K562 (cell line): ENCODE data around the gene DGKB. TPM values are rescaled to one million over a fixed set of nuclear protein-coding genes. Genes with fewer than 3 reads are reported as not detected.
A peak's percentile ranks its signal among the peaks of the same experiment; 100 is the strongest.

Source experiments
- ATAC-seq: fragments of 200-7000 bp; cut with Tn5 transposase; 3 replicates; pipeline ENCODE4 v1.9.1; 2020; ENCODE audit warnings: moderate library complexity
- BruUV-seq: library from RNA; stranded (reverse); fragments of 400-500 nt; replicated peaks from 2 replicates; lab custom pipeline; 2021; lab: Mats Ljungman, UMichigan
- CTCF ChIA-PET: fragments of 300-600 bp; formaldehyde crosslinking; extraction: SDS; loops from one replicate; lab custom pipeline; 2021; ENCODE audit warnings: low intra/inter-chr PET ratio; lab: Yijun Ruan, JAX
- POLR2A ChIA-PET: fragments of 300-600, 350-650 bp; sonication (Branson Sonifier 250); formaldehyde crosslinking; extraction: SDS; loops from one replicate; lab custom pipeline; 2021; ENCODE audit warnings: antibody characterized with exemption, inconsistent platforms; lab: Yijun Ruan, JAX
- DNase-seq, 4 experiments: peaks; one replicate each; pipeline versions ENCODE4 v3.0.0 to v3.0.0-alpha.2; 2011 to 2018; ENCODE audit warnings: low spot score in 3 of 4, mixed read lengths in 3 of 4; ENCODE audit errors: extremely low read depth in 1 of 4
- FAIRE-seq: peaks from 2 replicates; lab custom pipeline; 2011; peaks lifted over from hg19 to GRCh38; lab: Jason Lieb, UNC
- H2AFZ ChIP-seq: 2 replicates; pipeline ENCODE4 v1.6.0; 2011; ENCODE audit warnings: low read depth, low read length, control low read depth, inconsistent platforms
- H3K27ac ChIP-seq: fragments of 200-600 bp; 3 replicates; pipeline ENCODE4 v1.8.0; 2011; ENCODE audit warnings: low read depth, mild to moderate bottlenecking, control low read depth, inconsistent platforms, low read length, moderate library complexity, mixed read lengths; ENCODE audit errors: extremely low read depth
- H3K27me3 ChIP-seq, 2 experiments: fragments of 300-600 bp in 1 of 2; 2 replicates in 1 of 2; 3 replicates in 1 of 2; pipeline versions ENCODE4 v1.6.0 to v1.8.0; 2011; ENCODE audit warnings: inconsistent platforms in 2 of 2, low read length in 2 of 2, mild to moderate bottlenecking in 1 of 2, mixed read lengths in 1 of 2, moderate library complexity in 1 of 2; ENCODE audit not compliant: control insufficient read depth in 2 of 2, insufficient read depth in 2 of 2
- H3K36me3 ChIP-seq: fragments of 300-600 bp; 3 replicates; pipeline ENCODE4 v1.8.0; 2011; ENCODE audit warnings: mild to moderate bottlenecking, low read length, inconsistent platforms; ENCODE audit not compliant: control insufficient read depth, insufficient read depth
- H3K4me1 ChIP-seq, 2 experiments: fragments of 200-600 bp in 1 of 2; replicated peaks in 1 of 2; 2 replicates in 1 of 2; 3 replicates in 1 of 2; pipeline versions ENCODE4 v1.5.1 to v1.8.0; 2011; ENCODE audit warnings: inconsistent platforms in 2 of 2, low read length in 2 of 2, mild to moderate bottlenecking in 1 of 2, mixed read lengths in 1 of 2, moderate library complexity in 1 of 2; ENCODE audit not compliant: control insufficient read depth in 2 of 2, insufficient read depth in 2 of 2
- H3K4me2 ChIP-seq: 2 replicates; pipeline ENCODE4 v1.6.1; 2011; ENCODE audit warnings: low read length, control low read depth, inconsistent platforms, mixed read lengths; ENCODE audit not compliant: insufficient read depth
- H3K4me3 ChIP-seq: fragments of 200-600 bp; sonication (generic), shearing (Covaris generic); 2 replicates; pipeline ENCODE4 v1.5.1; 2016; ENCODE audit warnings: control low read depth, inconsistent platforms
- H3K79me2 ChIP-seq: fragments of 200-600 bp; 3 replicates; pipeline ENCODE4 v1.8.0; 2011; ENCODE audit warnings: low read length, inconsistent platforms; ENCODE audit not compliant: control insufficient read depth, insufficient read depth
- H3K9ac ChIP-seq, 2 experiments: 2 replicates each; pipeline versions ENCODE4 v1.6.0 to v1.6.1; 2011; ENCODE audit warnings: low read depth in 2 of 2, low read length in 2 of 2, control low read depth in 1 of 2, inconsistent platforms in 1 of 2, mild to moderate bottlenecking in 1 of 2, mixed read lengths in 1 of 2; ENCODE audit not compliant: insufficient read depth in 1 of 2
- H3K9me1 ChIP-seq: one replicate; pipeline ENCODE4 v1.6.0; 2011; ENCODE audit warnings: inconsistent platforms, mild to moderate bottlenecking, low read length, moderate library complexity; ENCODE audit not compliant: control insufficient read depth, insufficient read depth
- H3K9me3 ChIP-seq: replicated peaks from 2 replicates; pipeline ENCODE4 v1.5.1; 2011; ENCODE audit warnings: low read depth, low read length, inconsistent platforms; ENCODE audit not compliant: control insufficient read depth, insufficient read depth
- H4K20me1 ChIP-seq: replicated peaks from 2 replicates; pipeline ENCODE4 v1.6.1; 2011; ENCODE audit warnings: low read length, inconsistent platforms, mixed read lengths; ENCODE audit not compliant: control insufficient read depth, insufficient read depth
- MAFF ChIP-seq: IDR thresholded peaks from 2 replicates; pipeline ENCODE4 v1.6.1; 2012; ENCODE audit warnings: low read length, improper control_type of control experiment
- MAFK ChIP-seq: IDR thresholded peaks from 2 replicates; pipeline ENCODE4 v1.6.1; 2011; ENCODE audit warnings: low read length, improper control_type of control experiment
- ZNF146 ChIP-seq: IDR thresholded peaks from one replicate; pipeline ENCODE4 v1.6.1; 2018; ENCODE audit warnings: missing compliant biosample characterization; ENCODE audit not compliant: unreplicated experiment
- ZNF311 ChIP-seq: fragments of 250-450 bp; sonication (Bioruptor Pico); IDR thresholded peaks from 2 replicates; pipeline ENCODE4 v1.4.0; 2020; ENCODE audit warnings: mild to moderate bottlenecking, moderate library complexity
- ZNF316 ChIP-seq: fragments of 450-650 bp; IDR thresholded peaks from 2 replicates; pipeline ENCODE4 v1.6.1; 2016
- ZNF589 ChIP-seq: fragments of 200-800 bp; sonication (Bioruptor generic); IDR thresholded peaks from 2 replicates; pipeline ENCODE4 v1.6.1; 2016; ENCODE audit warnings: low read depth, missing genetic modification characterization, missing compliant biosample characterization
- WGBS: fragments of 100-300 bp; shearing (Covaris generic); methylation state at CpG from one replicate; pipeline ENCODE4 v1.1.6; 2016; ENCODE audit warnings: low coverage, mixed read lengths; ENCODE audit not compliant: insufficient coverage; ENCODE audit errors: missing lambda C conversion rate; 5-methylcytosine and 5-hydroxymethylcytosine counted together
- in situ Hi-C: fragments of 300-500 bp; cut with MboI; formaldehyde crosslinking; loops from 4 replicates; pipeline ENCODE4 v1.15.0; 2018; ENCODE audit warnings: inconsistent platforms, mixed read lengths
- intact Hi-C: fragments of 100-400 bp; cut with micrococcal nuclease; formaldehyde crosslinking; loops from 2 replicates; pipeline ENCODE4 v1.14.2; 2022
- polyA plus RNA-seq, 8 experiments: library from polyadenylated mRNA; depleted of rRNA in 4 of 8; stranded (reverse) in 5 of 8; unstranded in 3 of 8; fragments of >200 nt; fragmentation: Nextera tagmentation in 2 of 8; fragmentation: Illumina TruSeq in 1 of 8; extraction: Ambion mirVana in 2 of 8; extraction: Trizol in 1 of 8; gene quantifications; 2 replicates each; pipeline versions ENCODE4 v1.2.1 to v1.2.3, GENCODE V29; 2011 to 2014; ENCODE audit warnings: inconsistent platforms in 1 of 8, missing spikeins in 1 of 8
- total RNA-seq, 7 experiments: library from RNA; depleted of rRNA in 6 of 7; stranded (reverse); fragments of >200 nt in 6 of 7; fragmentation: Illumina TruSeq in 2 of 7; extraction: Trizol in 2 of 7; gene quantifications; 2 replicates each; pipeline versions ENCODE4 v1.2.1 to v1.2.3, GENCODE V29; 2011 to 2021; ENCODE audit warnings: low replicate concordance in 1 of 7
- TF ChIP-seq, protein P1 (sequence below): fragments of 450-650 bp; formaldehyde crosslinking; IDR thresholded peaks from 2 replicates; pipeline ENCODE4 v1.4.0; 2022; ENCODE audit warnings: mild to moderate bottlenecking, moderate library complexity
- TF ChIP-seq, protein P2 (sequence below), 2 experiments: fragments of 450-650 bp; IDR thresholded peaks; 2 replicates each; pipeline ENCODE4 v1.6.1; 2016; ENCODE audit warnings: mild to moderate bottlenecking in 2 of 2, borderline replicate concordance in 1 of 2, low read depth in 1 of 2, moderate library complexity in 1 of 2

Gene DGKB
- total and polyA plus RNA-seq, 9 of the 15 experiments (the other 6 are each of a cell fraction or from before 2014, with no cell fraction given) = 0.01 TPM; not detected in 8

DNA sequence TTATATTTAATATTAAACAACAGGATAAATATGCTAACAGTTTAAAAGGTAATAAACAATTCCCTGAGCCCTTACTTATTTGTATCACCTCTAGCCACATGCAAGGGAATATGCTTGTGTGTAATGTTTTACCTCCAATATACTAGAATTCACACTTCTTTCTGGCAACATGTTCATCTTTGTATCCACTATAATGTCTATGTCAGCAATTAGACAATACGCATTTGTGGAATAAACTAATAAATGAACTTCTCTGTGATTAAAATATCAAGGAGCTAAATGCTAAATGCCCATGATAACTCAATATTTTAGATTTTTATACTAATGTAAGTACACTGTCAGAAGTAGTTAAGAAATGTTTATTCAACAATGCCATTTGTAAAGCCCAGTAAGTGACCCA, 350.5 kb downstream of the DGKB start:
- DNase-seq (no peak), ATAC-seq (no peak), FAIRE-seq (no peak)
- H3K9ac ChIP-seq = no peak overlapping the region
- BruUV-seq = no TSS peak
- H3K9me1 ChIP-seq = no peaks in the 10 kb centered on the region
- in situ Hi-C loops (no loop called here), intact Hi-C loops (no loop called here)
- no peak overlapping the region for H3K4me2 ChIP-seq
- H2AFZ ChIP-seq = no peak overlapping the region
- 0% methylated on average over 1 of the region's 1 CpG for WGBS
- H3K27me3 ChIP-seq = no peaks in the 10 kb centered on the region
- no peak overlapping the region for H3K27ac ChIP-seq
- POLR2A ChIA-PET = no interaction called here
- H3K4me3 ChIP-seq = no peak overlapping the region
- no peaks in the 10 kb centered on the region for H3K4me1 ChIP-seq
- peak; percentile 43; the same call in 1 of the 2 replicates for TF ChIP-seq MAFK
- 0 out of 2 replicates have a peak, but pooled peaks have one; percentile 41 for TF ChIP-seq ZNF316
- TF ChIP-seq, protein P1, sequence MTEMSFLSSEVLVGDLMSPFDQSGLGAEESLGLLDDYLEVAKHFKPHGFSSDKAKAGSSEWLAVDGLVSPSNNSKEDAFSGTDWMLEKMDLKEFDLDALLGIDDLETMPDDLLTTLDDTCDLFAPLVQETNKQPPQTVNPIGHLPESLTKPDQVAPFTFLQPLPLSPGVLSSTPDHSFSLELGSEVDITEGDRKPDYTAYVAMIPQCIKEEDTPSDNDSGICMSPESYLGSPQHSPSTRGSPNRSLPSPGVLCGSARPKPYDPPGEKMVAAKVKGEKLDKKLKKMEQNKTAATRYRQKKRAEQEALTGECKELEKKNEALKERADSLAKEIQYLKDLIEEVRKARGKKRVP = no peak
- peak; percentile 44 for TF ChIP-seq MAFF
- TF ChIP-seq ZNF589 = no peak
- CTCF ChIA-PET = no interaction called here
- H4K20me1 ChIP-seq = no peaks in the 10 kb centered on the region
- no peaks in the 10 kb centered on the region for H3K36me3 ChIP-seq
- no peaks in the 10 kb centered on the region for H3K9me3 ChIP-seq
- no peaks in the 10 kb centered on the region for H3K79me2 ChIP-seq

DNA sequence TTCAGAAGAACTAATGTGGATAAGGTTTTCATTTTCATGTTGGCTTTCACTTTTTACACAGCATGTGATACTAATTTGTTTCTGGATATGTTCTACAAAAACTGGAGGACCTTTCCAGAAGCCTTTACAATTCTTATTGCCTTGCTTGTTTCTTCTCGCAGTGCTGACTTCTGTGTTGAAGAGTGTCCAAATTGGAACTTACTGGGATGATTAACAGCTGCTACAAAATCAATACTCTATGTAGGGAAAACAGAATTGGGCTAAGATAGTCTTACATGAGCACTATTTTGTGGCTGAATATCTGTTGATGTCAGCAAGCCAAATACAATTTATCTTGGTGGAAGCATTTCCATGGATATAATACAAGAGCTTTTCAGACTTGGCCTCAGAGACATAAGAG, 351.2 kb downstream of the DGKB start:
- no peaks in the 10 kb centered on the region for H3K27me3 ChIP-seq
- intact Hi-C loops (no loop called here), in situ Hi-C loops (no loop called here)
- no peak overlapping the region for H3K4me2 ChIP-seq
- no peak for FAIRE-seq
- 0% methylated on average over 1 of the region's 1 CpG for WGBS
- H3K9ac ChIP-seq = no peak overlapping the region
- H3K79me2 ChIP-seq = no peaks in the 10 kb centered on the region
- H3K36me3 ChIP-seq = no peaks in the 10 kb centered on the region
- no peaks in the 10 kb centered on the region for H4K20me1 ChIP-seq
- H3K27ac ChIP-seq = no peak overlapping the region
- ChIA-PET POLR2A (no interaction called here), CTCF (no interaction called here)
- no peaks in the 10 kb centered on the region for H3K4me1 ChIP-seq
- H3K9me1 ChIP-seq = no peaks in the 10 kb centered on the region
- no peak overlapping the region for H2AFZ ChIP-seq
- no peak for DNase-seq
- no peak overlapping the region for H3K4me3 ChIP-seq
- BruUV-seq = no TSS peak
- no peak for ATAC-seq
- no peaks in the 10 kb centered on the region for H3K9me3 ChIP-seq
- TF ChIP-seq ZNF311 (CRISPR knock-in tag) (no peak), ZNF146 (CRISPR knock-in tag) (no peak)
- TF ChIP-seq, protein P2, sequence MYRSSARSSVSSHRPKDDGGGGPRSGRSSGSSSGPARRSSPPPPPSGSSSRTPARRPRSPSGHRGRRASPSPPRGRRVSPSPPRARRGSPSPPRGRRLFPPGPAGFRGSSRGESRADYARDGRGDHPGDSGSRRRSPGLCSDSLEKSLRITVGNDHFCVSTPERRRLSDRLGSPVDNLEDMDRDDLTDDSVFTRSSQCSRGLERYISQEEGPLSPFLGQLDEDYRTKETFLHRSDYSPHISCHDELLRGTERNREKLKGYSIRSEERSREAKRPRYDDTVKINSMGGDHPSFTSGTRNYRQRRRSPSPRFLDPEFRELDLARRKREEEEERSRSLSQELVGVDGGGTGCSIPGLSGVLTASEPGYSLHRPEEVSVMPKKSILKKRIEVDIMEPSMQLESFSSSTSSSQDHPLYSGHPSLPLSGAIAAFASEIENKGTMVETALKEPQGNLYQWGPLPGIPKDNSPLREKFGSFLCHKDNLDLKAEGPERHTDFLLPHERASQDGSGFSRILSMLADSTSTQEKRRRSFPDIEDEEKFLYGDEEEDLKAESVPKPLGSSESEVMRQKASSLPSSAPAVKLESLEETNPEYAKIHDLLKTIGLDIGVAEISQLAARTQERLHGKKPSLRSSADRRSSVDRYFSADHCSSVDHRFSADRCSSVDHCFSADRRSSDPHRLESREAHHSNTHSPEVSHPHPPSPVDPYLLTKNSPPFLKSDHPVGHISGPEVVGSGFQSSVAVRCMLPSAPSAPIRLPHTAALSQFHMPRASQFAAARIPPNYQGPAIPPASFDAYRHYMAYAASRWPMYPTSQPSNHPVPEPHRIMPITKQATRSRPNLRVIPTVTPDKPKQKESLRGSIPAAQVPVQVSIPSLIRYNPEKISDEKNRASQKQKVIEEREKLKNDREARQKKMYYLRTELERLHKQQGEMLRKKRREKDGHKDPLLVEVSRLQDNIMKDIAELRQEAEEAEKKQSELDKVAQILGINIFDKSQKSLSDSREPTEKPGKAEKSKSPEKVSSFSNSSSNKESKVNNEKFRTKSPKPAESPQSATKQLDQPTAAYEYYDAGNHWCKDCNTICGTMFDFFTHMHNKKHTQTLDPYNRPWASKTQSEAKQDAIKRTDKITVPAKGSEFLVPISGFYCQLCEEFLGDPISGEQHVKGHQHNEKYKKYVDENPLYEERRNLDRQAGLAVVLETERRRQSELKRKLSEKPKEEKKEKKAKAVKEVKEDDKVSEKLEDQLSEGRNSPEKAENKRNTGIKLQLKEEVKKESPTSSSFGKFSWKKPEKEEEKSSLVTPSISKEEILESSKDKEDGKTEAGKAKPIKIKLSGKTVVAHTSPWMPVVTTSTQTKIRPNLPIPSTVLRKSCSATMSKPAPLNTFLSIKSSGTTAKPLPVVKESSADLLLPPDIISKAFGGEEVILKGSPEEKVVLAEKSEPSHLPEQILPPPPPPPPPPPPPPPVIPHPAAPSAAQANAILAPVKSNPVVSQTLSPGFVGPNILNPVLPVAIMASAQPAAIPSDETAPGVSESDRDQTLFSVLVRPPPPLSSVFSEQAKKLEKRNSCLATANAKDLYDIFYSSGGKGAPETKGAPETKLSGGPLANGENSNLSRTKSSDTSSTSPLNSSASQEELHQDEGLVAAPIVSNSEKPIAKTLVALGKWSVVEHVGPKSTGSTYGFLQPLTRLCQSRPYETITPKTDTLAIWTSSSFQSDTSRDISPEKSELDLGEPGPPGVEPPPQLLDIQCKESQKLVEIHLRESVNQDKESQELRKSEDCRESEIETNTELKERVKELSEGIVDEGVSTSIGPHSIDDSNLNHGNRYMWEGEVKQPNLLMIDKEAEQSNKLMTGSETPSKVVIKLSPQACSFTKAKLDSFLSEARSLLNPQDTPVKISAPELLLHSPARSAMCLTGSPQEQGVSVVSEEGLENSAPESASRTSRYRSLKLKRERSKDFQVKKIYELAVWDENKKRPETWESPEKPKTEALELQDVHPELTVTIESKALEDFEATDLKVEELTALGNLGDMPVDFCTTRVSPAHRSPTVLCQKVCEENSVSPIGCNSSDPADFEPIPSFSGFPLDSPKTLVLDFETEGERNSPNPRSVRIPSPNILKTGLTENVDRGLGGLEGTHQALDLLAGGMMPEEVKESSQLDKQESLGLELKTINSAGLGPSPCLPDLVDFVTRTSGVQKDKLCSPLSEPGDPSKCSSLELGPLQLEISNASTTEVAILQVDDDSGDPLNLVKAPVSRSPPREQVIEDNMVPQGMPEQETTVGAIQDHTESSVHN (IDR thresholded peaks at IDR 0.05; ENCODE audit: borderline replicate concordance in 1 of 2, low read depth in 1 of 2) = no peak
